K562 (cell line): ENCODE results near the gene SDHC.

ENCODE experiments used
- EZH2 ChIP-seq: IDR thresholded peaks from 2 replicates; pipeline ENCODE4 v1.6.1; 2012; ENCODE audit warnings: low read depth, mild to moderate bottlenecking, inconsistent platforms, low read length, borderline replicate concordance
- GABPA ChIP-seq: fragments of 200-800 bp; sonication (Bioruptor generic); conservative IDR thresholded peaks from 2 replicates; pipeline ENCODE4 v1.6.1; 2016; ENCODE audit warnings: low read depth, missing genetic modification characterization, missing compliant biosample characterization
- ILK ChIP-seq: fragments of 450-650 bp; IDR thresholded peaks from 2 replicates; pipeline ENCODE4 v1.6.1; 2016; ENCODE audit warnings: missing genetic modification characterization, low read depth, mild to moderate bottlenecking, missing compliant biosample characterization, moderate library complexity, borderline replicate concordance
- IRF2 ChIP-seq: sonication (generic); formaldehyde crosslinking; IDR thresholded peaks from 2 replicates; pipeline ENCODE4 v1.8.1; 2022; ENCODE audit warnings: mild to moderate bottlenecking, missing genetic modification reagents
- KLF16 ChIP-seq: IDR thresholded peaks from 2 replicates; pipeline ENCODE4 v1.6.1; 2016; ENCODE audit warnings: antibody characterized with exemption
- RAD21 ChIP-seq, 2 experiments: fragments of 250-450 bp in 1 of 2; fragments of 450-650 bp in 1 of 2; sonication (Bioruptor Pico) in 1 of 2; formaldehyde crosslinking in 1 of 2; IDR thresholded peaks in 1 of 2; conservative IDR thresholded peaks in 1 of 2; 2 replicates each; pipeline versions ENCODE4 v1.4.0 to v1.8.0; 2020 to 2022; ENCODE audit warnings: mild to moderate bottlenecking in 2 of 2, moderate library complexity in 1 of 2
- TCF7 ChIP-seq: sonication (generic); IDR thresholded peaks from 2 replicates; pipeline ENCODE4 v1.6.1; 2016; ENCODE audit warnings: antibody characterized with exemption, borderline replicate concordance
- ZBTB17 ChIP-seq: fragments of 450-650 bp; formaldehyde crosslinking; IDR thresholded peaks from 2 replicates; pipeline ENCODE4 v1.4.0; 2020; ENCODE audit warnings: mild to moderate bottlenecking
- ZNF778 ChIP-seq: fragments of 450-650 bp; formaldehyde crosslinking; IDR thresholded peaks from 2 replicates; pipeline ENCODE4 v1.4.0; 2020; ENCODE audit warnings: mild to moderate bottlenecking, moderate library complexity

- TF ChIP-seq EZH2 (no peak), ZBTB17 (CRISPR knock-in tag) (no peak), TCF7 (no peak), IRF2 (CRISPR knock-in tag) (no peak), ILK (tag) (no peak), KLF16 (no peak), RAD21 (CRISPR knock-in tag; conservative IDR thresholded peaks at IDR 0.05 in 1 of 2, IDR thresholded peaks at IDR 0.05 in 1 of 2) (peak; percentile 75 to 84), ZNF778 (CRISPR knock-in tag) (no peak), GABPA (tag) (no peak)
Measured at GRCh38 chr1:161382214-161383019, 68.2 kb downstream of the SDHC start.
